HG03280 (cell line): ENCODE data around the gene HERPUD1.
"Not testable (repeated sequence)": the region's sequence is repeated elsewhere in the genome, so short reads cannot be mapped to it uniquely, and the experiment has no call there.

Source experiments
- ATAC-seq: cut with Tn5 transposase; IDR thresholded peaks from one replicate; pipeline ENCODE4 v1.9.1; 2021; ENCODE audit warnings: mild to moderate bottlenecking, moderate library complexity; ENCODE audit not compliant: unreplicated experiment

HERPUD1 gene

GRCh38 chr16:56953006-56953405 lies 21.1 kb downstream of the HERPUD1 start:
- no peak for ATAC-seq

GRCh38 chr16:56956076-56956475 lies 24.1 kb downstream of the HERPUD1 start:
- ATAC-seq: no peak

GRCh38 chr16:56956756-56957155 lies 24.8 kb downstream of the HERPUD1 start:
- ATAC-seq: no peak

GRCh38 chr16:56960681-56961281 lies 28.8 kb downstream of the HERPUD1 start:
- no peak for ATAC-seq

GRCh38 chr16:56961386-56961785 lies 29.4 kb downstream of the HERPUD1 start:
- no peak for ATAC-seq

GRCh38 chr16:56961851-56962281 lies 29.9 kb downstream of the HERPUD1 start, which contains the start of gene CETP:
TSS of gene CETP (plus strand) at chr16:56961950. CDS start at chr16:56961980, 30 bp downstream.
- no peak for ATAC-seq

GRCh38 chr16:56964243-56965148 lies 32.6 kb downstream of the HERPUD1 start:
- peak; percentile 69 for ATAC-seq

- ATAC-seq: no peak
These were observed 33.5 kb downstream of the HERPUD1 start for GRCh38 chr16:56965149-56966092.

GRCh38 chr16:56966093-56966475 lies 34.1 kb downstream of the HERPUD1 start:
- no peak for ATAC-seq

- ATAC-seq: no peak
These were observed 35.8 kb downstream of the HERPUD1 start for GRCh38 chr16:56967733-56968132.

GRCh38 chr16:56969769-56970168 lies 37.8 kb downstream of the HERPUD1 start:
- ATAC-seq: no peak

GRCh38 chr16:56970934-56971767 lies 39.2 kb downstream of the HERPUD1 start:
- peak; percentile 54 for ATAC-seq

GRCh38 chr16:56971768-56972043 lies 39.8 kb downstream of the HERPUD1 start:
- no peak for ATAC-seq

- no peak for ATAC-seq
These were observed 40.7 kb downstream of the HERPUD1 start for GRCh38 chr16:56972403-56973293.

GRCh38 chr16:56973294-56973689 lies 41.4 kb downstream of the HERPUD1 start:
- no peak for ATAC-seq

GRCh38 chr16:56973899-56974298 lies 42.0 kb downstream of the HERPUD1 start:
- ATAC-seq: not testable (repeated sequence)

GRCh38 chr16:56974549-56975300 lies 42.8 kb downstream of the HERPUD1 start:
- no peak for ATAC-seq

- ATAC-seq: no peak
These were observed 43.8 kb downstream of the HERPUD1 start for GRCh38 chr16:56975714-56976113.

GRCh38 chr16:56977216-56977615 lies 45.3 kb downstream of the HERPUD1 start:
- no peak for ATAC-seq
